ENCODE results near the gene KIF26B.
"Not testable (repeated sequence)": the region's sequence is repeated elsewhere in the genome, so short reads cannot be mapped to it uniquely, and the experiment has no call there.

KIF26B gene

DNA sequence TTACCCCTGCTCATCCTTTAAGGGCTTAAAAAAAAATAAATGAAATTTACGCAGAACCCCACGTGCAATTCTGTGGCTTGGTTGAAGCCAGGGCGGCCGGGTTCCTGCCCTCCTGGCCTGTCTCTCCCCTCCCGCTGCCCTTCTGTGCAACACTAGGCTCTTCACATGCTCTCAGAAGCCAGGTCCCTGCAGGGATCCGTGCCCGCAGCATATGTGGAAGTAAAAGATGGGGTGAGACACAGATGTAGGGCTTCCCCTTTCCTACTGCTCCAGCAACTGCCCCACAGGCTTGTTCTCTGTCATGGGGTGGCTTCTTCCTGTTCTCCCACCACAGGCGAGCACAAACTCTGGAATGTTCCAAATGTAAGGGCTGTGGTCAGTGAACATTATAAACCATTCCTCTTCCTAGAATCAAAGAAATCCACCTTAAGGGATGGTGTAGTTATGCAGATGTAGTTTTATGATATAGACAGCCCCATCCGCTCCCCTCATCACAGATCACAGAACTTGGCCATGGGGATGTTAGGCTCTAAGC is 535.4 kb downstream of the KIF26B start:
- DNase-seq = no peak

DNA sequence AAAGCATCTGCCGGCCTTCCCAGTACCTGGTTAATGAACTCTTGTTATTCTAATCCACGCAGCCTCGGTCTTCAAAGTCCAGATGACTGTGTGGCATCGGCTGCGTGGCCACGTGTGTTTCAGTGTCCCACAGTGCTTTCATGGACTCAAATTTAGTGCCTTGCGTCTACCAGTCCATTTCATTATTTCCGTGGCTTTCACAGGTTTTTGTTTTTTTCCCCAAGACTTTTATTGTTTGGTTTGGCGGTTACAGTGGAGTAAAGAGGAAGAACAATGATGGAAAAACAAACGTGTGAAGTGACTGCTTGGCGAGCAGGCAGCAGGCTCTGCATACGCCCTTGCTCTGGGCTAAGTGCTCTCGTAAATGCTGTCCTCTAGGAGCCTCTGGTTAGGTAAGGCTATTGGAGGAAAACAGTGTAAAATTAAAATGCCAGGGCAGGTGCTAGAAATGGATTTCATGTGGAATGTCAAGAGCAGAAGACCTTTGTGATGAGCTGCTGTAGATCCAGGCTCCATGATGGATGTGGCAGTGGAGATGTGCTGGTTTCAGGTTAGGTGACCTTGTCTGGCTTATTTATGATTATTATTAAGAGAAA is 536.3 kb downstream of the KIF26B start:
- no peak for DNase-seq

DNA sequence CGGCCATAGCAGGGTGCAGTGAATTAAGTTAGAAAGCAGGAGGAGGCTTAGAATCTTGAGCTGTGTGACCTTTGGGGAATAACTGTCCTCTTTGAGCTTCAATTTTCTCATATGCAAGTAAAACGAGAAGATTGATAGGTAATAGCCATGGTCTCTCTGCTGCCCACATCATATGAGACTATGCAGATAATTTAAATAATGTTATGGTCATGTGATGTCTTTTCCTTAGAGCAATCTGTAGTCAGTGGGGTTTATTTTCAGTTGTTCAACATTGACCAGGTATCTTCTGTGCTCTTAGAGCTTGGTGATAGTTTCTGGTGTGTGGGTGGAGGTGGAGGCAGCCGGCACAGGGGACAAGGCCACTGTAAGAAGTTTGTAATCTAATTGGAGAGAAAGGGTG is 537.1 kb downstream of the KIF26B start:
- no peak for DNase-seq

DNA sequence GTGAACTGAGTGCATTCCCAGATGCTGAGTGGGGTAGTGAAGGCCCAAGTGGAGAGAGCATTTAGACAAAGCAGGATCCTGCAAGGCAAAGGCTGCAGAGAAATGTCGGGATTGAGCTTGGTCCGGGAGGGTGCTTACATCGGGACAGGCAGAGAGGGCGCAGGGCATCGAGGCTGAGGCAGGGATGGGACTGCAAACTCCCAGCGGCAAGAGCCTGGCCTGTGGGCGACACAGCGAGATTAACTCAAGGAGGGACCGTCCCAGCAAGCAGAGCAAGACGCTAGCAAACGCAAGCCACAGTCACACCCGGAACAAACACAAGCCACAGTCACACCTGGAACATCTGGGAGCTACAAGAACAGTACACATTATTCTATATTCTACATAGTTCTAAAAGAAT is 537.5 kb downstream of the KIF26B start:
- no peak for DNase-seq

DNA sequence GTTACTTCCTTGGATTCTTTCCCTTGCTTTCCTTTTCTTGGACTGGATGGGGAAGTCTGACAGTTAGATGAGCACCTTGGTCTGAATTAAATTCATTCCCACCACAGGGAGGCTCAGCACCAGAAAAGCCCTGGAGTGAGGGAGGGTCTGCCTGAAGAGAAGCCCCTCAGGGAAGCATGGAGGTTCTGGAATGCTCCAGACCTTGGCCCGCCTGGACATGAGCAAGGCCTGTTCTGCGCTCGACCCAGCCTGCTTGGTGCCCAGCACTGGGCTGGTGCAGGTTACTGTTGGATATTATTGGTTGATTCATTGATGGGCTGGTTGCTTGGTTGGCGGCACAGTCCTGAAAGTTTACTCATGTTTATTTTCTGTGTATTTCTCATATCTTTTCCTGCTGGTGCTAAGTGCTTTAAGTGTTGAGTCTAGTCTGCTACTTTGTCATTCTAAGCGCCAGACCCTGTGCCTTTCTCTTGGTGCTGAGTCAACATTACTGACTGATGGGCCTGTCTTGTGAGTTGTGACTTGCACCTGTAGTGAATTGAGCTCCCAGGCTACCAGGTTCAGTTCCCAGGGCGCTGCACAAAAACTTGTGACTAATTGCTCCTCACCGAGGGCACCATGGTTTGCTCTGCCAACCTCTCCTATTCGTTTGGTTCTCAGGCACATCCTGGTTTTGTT is 538.5 kb downstream of the KIF26B start:
- DNase-seq = no peak

DNA sequence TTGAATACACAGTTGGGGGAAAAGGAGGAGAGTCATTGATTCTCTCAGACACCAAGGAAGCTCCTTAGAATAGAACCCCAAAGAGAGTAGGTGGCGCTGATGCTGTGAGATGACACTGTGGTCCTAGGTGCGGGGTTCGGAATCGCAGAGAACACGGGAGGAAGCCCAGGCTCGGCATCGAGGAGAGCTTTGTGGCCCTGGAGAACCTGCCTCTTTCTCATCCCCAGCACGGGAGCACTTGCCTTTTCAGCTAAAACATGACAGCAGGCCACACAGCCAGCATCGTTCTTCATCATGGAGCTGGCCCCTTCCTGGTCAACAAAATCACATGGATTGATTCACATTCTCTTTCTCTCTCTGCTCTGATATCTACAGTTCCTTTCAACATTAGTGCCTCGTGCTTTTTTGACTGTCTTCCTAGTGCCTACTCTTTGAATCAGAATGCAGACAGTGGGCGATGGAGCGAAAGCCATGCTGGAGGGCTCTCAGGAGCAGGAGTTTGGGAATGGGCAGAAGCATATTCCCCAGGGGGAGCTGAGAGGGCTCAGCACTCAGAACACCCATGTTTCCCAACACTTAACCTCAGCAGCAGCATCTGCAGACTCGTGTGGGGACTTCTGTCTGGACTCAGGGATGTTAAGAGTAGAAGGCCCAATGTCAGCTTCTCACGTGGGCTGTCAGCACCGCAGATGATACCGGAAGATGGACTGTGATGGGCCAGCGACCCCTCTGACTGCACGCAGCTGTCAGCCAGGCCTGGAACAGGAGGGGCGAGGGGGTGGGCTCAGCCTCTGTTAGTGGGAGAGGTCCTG is 539.4 kb downstream of the KIF26B start:
- no peak for DNase-seq

DNA sequence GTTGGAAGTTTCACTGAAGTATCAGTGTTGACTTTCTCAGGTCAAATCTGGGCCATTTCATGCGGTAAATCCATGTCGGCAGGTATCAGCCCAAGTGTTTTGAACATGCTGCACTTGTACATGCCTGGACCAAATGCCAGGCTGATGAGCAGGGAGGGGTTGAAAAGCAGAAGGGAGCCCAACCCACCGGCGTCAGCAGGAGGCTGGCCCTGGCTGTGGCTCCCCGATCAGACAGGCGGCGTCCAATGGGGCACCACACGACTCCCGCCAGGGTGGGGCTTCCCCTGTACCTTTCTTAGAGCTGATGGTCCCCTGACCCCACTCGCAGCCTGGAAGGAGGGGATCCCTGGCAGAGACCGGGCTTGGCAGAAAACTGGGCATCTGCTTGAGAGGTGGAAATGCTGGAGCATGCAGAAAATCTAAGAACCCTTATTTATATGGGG is 540.0 kb downstream of the KIF26B start:
- no peak for DNase-seq

DNA sequence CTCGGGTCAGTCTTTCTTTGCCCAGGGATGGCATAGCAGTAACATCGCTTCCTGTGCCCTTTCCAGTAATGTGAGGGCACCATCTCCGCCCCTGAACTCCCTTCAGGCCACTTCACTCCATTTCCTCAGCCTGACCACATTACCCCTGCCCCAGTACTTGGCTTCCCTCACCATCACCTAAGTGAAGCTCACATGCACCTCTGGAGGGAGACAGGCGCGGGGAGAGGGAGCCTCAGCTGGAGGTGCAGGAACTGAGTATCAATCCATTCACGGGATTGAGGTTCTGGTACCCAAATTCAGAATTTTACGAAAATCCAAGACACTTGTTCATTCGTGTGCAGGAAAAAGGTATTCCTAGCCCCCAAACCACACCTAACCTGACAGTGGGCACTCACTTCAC is 540.4 kb downstream of the KIF26B start:
- no peak for DNase-seq

DNA sequence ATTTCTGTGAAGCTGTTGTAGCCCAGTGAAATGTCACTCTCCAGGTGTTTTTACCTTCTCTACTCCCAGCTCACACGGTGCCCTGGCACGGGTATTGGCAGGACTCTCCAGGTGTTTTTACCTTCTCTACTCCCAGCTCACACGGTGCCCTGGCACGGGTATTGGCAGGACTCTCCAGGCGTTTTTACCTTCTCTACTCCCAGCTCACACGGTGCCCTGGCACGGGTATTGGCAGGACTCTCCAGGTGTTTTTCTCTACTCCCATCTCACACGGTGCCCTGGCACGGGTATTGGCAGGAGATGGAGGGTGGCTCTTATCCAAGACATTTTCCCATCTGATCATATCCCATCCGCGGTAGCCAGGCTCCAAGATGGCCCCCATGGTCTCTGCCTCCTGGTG is 540.9 kb downstream of the KIF26B start:
- not testable (repeated sequence) for DNase-seq

DNA sequence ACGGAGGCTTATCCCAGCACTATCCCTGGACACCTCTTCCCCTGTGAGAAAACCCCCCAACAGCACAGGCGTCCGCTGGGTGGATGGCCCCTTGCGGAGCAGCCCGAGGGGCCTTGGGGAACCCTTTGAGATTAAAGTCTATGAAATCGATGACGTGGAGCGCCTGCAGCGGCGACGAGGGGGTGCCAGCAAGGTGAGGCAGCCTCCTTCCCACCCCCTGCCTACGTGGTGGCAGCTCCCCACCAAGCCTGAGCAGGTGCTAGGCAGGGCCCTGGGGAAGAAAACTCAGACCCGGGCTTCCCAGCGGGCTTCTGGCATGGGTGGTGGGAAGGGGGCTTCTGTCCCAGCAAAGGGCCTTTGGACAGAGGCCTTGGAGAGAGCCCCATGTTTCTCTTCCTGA is 543.3 kb downstream of the KIF26B start:
- no peak for DNase-seq

DNA sequence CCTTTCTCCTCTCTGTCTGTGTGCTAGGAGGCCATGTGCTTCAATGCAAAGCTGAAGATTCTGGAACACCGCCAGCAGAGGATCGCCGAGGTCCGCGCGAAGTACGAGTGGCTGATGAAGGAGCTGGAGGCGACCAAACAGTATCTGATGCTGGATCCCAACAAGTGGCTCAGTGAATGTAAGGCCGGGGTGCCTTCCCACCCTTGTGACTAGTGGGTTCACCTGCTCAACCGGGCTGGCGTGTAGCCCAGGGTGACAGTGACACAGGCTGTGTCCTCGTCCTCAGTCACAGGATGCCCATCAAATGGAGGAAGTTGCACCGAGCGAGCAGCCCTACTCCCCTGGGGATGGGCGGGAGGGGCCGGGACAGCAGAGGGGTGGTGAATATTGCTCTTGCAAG is 544.1 kb downstream of the KIF26B start:
- no peak for DNase-seq

DNA sequence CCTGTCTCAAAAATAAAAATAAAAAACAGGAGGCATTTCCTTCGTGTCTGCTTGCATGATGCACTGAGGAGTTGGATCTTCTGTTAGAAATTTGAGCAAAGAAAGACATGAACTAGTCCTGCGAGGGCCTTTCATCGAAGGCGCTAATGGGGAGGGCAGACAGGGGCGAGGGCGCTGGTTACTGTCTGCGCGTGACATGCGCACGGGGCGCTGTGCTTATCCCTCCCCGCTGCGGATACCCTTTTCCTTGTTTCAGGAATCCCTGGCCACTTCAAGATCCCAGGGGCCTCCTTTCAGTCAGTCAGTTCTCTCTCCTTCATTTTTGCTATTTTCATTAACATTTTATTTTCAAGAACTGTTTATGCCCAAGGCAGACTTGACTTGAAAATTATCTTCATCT is 545.8 kb downstream of the KIF26B start:
- no peak for DNase-seq

DNA sequence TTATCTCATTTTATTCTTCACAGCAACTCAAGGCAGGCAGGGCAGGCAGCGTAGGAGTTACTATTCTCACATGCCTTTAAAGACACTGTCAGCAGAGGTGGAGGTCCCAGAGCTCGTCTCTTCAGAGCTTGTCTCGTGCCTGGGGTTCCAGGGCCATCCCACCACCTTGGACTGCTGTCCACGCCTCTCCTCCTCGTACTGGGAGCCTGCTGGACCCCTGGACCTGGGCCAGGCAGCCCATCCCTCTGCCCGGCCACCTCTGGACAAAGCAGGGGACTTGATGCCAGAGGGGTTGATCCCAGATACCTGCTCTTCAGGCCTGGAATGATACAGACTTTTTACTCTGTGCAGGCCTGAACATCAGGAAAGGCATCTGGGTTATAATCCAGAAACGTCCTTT is 546.8 kb downstream of the KIF26B start:
- DNase-seq = no peak

DNA sequence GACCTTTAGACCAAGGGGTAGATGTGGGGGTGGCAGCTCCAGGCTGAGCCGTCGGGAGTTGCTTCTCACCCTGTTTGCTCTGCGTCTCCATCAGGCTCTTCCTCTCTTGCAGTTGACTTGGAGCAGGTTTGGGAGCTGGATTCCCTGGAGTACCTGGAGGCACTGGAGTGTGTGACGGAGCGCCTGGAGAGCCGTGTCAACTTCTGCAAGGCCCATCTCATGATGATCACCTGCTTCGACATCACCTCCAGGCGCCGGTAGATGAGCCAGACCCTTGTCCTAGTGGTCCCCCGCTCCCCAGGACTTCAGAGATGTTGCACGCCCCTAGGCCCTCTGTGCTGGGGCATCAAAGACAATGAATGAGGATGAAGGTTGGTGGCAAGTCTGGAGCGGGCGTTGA is 547.6 kb downstream of the KIF26B start:
- DNase-seq = no peak

DNA sequence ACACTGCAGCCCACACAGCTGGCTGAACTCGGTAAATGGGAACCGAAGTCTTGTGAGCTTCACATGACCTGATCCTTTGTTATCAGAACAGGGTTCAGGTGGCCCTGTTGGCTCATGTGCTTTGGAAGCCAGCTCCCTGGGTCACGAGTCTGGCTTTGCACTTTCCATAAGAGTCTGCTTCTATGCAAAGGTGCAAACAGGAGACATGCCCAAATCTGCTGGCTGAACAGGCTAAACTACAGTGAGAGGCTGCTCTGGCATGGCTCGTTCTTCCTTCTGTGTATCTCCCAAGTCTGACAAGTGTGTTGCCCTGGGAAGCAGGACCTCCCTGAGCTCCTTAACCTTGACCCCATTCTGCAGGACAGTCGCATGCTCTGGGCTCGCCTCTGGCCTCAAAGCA is 549.6 kb downstream of the KIF26B start:
- DNase-seq = no peak

DNA sequence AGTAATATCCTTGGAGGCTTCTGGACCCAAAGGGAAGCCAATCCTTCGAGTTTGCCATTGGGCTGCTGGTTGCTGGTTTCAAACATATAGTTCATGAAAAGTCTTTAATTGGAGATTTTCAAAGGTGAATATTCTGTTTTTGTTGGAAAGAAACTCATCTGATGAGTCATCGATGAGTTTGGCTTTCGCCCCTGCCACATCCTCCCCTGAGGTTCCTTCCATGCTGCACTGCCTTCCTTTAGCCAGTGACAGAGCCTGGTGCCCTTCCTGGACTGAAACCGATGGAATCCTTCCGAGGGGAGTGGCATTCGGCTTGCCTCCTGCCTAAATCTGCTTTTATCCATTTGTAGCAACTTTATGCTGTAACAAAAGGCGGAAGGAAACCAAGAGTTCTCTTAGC is 550.0 kb downstream of the KIF26B start:
- peak; percentile 40 for DNase-seq

DNA sequence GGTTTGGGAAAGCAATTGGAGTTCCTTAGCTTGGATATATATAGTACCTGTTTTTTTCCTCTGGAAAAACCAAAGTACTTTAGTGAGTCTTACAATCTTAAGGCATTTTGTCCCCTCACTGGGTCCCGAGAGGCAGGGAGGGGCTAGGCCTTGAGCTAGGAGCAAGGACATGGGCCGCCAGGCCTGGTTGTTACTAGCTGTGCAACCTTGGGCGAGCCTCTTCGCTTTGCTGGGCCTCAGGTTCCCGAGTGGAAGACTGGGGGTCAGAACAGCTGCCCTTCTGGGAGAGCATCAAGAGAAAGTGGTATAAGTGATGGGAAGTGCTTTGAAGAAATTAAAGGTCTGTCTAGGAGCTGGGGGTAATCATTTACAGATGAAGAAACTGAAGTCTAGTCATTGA is 553.2 kb downstream of the KIF26B start:
- DNase-seq = no peak

DNA sequence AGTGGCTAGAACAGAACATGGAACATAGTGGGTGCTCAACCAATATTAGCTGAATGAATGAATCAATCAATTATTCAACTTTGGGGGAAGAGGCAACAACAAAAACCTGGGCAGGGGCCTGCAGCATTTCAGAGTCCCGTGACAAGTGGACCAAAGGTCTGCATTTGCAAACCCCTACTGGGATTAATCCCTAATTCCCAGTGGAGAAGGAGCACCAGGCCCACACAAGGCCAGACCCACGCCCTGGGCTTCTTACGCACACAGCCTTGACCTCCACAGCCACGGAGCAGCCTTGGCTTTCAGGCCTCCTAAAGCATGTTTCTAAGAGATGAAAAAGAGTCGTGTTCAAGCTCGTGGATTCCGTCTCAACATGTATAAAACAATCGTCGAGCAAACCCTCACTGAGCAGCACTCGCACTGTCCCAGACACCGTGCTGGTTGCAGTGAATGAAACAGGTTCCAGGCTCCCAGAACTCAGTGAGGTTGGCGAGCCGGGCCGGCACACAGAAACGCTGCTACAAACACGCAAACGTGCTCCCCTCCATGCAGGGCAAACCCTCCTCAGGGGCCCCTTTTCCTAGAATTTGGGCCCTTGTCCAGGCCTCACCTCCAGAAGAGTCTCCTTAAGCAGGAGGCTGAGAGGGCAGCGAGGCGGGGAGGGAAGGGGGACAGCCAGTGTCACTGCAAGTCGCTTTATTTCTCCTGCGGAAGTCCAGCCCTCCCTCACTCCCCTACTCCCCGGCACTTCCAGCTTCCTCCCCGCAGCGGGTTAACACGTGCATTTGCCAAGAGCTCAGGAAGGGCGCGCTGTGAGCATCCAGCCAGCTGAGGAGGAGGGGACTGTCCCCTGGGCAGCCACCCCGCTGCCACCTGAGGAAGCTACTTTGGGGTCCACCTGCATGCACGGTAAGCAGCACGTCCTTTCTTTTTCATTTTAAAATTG is 556.4 kb downstream of the KIF26B start:
- DNase-seq = no peak

DNA sequence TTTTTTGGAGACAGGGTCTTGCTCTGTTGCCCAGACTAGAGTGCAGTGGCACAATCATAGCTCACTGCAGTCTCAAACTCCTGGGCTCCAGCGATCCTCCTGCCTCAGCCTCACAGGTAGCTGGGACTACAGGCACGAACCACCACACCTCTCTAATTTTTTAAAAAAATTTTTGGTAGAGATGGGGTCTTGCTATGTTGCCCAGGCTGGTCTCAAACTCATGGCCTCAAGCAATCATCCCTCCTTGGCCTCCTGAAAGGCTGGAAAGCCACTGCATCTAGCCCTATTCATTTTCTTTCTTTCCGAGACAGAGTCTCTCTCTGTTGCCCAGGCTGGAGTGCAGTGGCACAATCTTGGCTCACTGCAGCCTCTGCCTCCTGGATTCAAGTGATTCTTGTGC is 559.2 kb downstream of the KIF26B start:
- not testable (repeated sequence) for DNase-seq

DNA sequence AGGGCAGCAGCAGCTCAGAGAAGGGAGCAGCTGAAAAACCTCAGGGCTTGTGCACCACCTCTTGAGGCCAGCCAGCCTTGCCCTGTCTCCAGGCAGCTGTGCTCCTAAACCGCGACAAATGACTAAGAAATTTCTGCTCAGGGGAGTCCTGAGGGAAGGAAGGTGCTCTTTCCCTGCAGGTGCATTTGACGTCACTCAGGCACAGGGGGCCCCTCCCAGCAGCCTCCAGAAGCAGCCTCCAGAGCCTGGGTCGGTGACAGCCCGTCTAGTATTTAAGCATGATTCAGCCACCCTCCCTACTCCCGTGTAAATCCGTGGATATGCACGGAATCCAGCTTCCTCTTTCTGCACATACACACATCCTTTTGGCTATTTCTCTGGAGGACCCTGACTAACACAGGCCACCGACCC is 560.5 kb downstream of the KIF26B start:
- DNase-seq = peak; percentile 5

DNA sequence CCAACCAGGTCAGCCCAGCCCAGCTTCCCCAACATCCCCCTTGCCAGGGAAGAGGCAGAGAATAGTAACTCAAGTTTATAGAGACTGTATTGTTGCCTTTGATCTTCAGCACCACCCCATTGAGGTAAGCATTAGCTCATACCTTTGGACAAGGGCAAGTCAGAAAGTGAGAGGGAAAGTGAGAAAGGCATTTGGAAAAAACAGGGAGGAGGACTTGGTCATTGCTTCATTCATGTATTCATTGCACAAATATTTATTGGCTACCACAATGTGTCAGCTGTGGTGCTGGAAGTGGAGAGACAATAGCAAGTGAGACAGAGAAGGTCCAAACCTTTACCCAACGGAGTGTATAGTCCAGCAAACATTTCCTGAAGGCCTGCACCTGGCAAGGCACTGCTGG is 561.2 kb downstream of the KIF26B start:
- peak; percentile 83 for DNase-seq

DNA sequence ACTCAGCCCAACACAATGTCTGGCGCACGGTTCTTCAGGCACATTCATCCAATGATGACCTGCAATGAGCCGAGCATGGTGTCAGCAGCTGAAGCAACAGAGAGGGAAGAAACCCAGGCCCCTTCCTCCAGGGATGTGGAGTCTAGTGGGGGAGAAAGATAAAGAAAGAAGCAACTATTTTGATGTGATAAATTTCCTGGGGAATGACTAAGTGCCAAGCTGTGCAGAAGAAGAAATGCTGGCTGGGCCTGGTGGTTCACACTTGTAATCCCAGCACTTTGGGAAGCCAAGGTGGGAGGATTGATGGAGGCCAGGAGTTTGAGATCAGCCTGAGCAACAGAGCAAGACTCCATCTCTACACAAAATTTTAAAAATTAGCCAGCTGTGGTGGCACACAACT is 561.8 kb downstream of the KIF26B start:
- DNase-seq = no peak

DNA sequence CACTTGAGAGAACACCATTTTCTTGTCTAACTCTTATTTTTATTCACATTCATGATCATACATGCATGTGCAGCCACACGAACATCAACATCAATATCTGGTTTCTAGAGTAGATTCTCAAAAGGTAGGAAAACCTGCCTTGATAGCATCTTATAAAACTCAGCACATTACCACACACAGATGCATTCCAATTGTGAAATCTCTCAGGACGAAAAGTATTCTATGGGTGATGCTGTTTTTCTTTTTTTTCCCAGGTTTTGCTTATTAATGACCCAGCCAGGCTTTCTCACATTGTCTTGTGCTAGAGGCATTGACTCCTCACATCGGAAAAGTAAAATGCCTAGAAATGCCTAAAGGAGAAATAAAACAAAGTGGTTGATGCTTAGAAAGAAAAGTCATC is 562.8 kb downstream of the KIF26B start:
- no peak for DNase-seq

Measured in HCEC 1CT (cell line).